H9 (cell line): ENCODE measurements around the gene TRIO. TPM values are rescaled to one million over a fixed set of nuclear protein-coding genes. Genes with fewer than 3 reads are reported as not detected.

ENCODE experiments used
- DNase-seq: peaks from one replicate; pipeline ENCODE4 v3.0.0-alpha.2; 2017
- H2AFZ ChIP-seq: one replicate; pipeline ENCODE4 v1.6.1; 2013; ENCODE audit warnings: mild to moderate bottlenecking, low read length, control low read depth, moderate library complexity
- H2AK5ac ChIP-seq: 2 replicates; pipeline ENCODE4 v1.6.1; 2013; ENCODE audit warnings: low read length, control low read depth, mixed read lengths; ENCODE audit not compliant: insufficient read length
- H2BK120ac ChIP-seq: one replicate; pipeline ENCODE4 v1.6.1; 2013; ENCODE audit warnings: low read depth, mild to moderate bottlenecking, low read length, control low read depth, inconsistent platforms; ENCODE audit not compliant: poor library complexity, severe bottlenecking
- H2BK12ac ChIP-seq: 2 replicates; pipeline ENCODE4 v1.6.1; 2013; ENCODE audit warnings: low read length, control low read depth, mixed read lengths, low read depth; ENCODE audit not compliant: insufficient read length
- H2BK15ac ChIP-seq: 2 replicates; pipeline ENCODE4 v1.6.1; 2013; ENCODE audit warnings: low read depth, low read length, control low read depth
- H2BK20ac ChIP-seq: one replicate; pipeline ENCODE4 v1.6.1; 2013; ENCODE audit warnings: low read depth, mild to moderate bottlenecking, low read length, control low read depth, inconsistent platforms; ENCODE audit not compliant: poor library complexity, severe bottlenecking
- H2BK5ac ChIP-seq: 2 replicates; pipeline ENCODE4 v1.6.1; 2013; ENCODE audit warnings: low read length, control low read depth, mixed read lengths; ENCODE audit not compliant: insufficient read length
- H3K14ac ChIP-seq: 2 replicates; pipeline ENCODE4 v1.6.1; 2013; ENCODE audit warnings: low read length, control low read depth; ENCODE audit not compliant: insufficient read depth
- H3K18ac ChIP-seq: 2 replicates; pipeline ENCODE4 v1.6.1; 2013; ENCODE audit warnings: low read depth, mild to moderate bottlenecking, mixed read lengths, low read length, control low read depth; ENCODE audit not compliant: insufficient read length
- H3K23ac ChIP-seq: 2 replicates; pipeline ENCODE4 v1.6.1; 2013; ENCODE audit warnings: low read length, control low read depth, mixed read lengths, low read depth; ENCODE audit not compliant: insufficient read length
- H3K23me2 ChIP-seq: 2 replicates; pipeline ENCODE4 v1.6.1; 2013; ENCODE audit warnings: low read depth, mild to moderate bottlenecking, mixed read lengths, low read length, control low read depth; ENCODE audit not compliant: insufficient read length, poor library complexity, severe bottlenecking
- H3K27ac ChIP-seq: 2 replicates; pipeline ENCODE4 v1.5.1; 2013; ENCODE audit warnings: low read length, control low read depth, mixed read lengths, low read depth; ENCODE audit not compliant: insufficient read length
- H3K27me3 ChIP-seq: 2 replicates; pipeline ENCODE4 v1.6.1; 2013; ENCODE audit warnings: low read length, control low read depth, inconsistent platforms; ENCODE audit not compliant: insufficient read depth
- H3K4ac ChIP-seq: 2 replicates; pipeline ENCODE4 v1.6.1; 2013; ENCODE audit warnings: low read depth, mild to moderate bottlenecking, control low read depth, inconsistent platforms, low read length, moderate library complexity
- H3K4me1 ChIP-seq: 2 replicates; pipeline ENCODE4 v1.6.1; 2013; ENCODE audit warnings: low read length, control low read depth, inconsistent platforms; ENCODE audit not compliant: insufficient read depth
- H3K4me2 ChIP-seq: 2 replicates; pipeline ENCODE4 v1.6.1; 2013; ENCODE audit warnings: low read length, control low read depth, mixed read lengths; ENCODE audit not compliant: insufficient read length, insufficient read depth
- H3K56ac ChIP-seq: 2 replicates; pipeline ENCODE4 v1.6.1; 2013; ENCODE audit warnings: low read depth, mild to moderate bottlenecking, mixed read lengths, low read length, control low read depth; ENCODE audit not compliant: insufficient read length
- H3K79me1 ChIP-seq: 2 replicates; pipeline ENCODE4 v1.6.1; 2013; ENCODE audit warnings: low read depth, mild to moderate bottlenecking, moderate library complexity, low read length, control low read depth, inconsistent platforms; ENCODE audit not compliant: insufficient read depth, poor library complexity, severe bottlenecking
- H3K79me2 ChIP-seq: 2 replicates; pipeline ENCODE4 v1.6.1; 2013; ENCODE audit warnings: low read length, control low read depth, inconsistent platforms; ENCODE audit not compliant: insufficient read depth
- H3K9ac ChIP-seq: 2 replicates; pipeline ENCODE4 v1.6.1; 2013; ENCODE audit warnings: low read length, control low read depth, mixed read lengths; ENCODE audit not compliant: insufficient read length; ENCODE audit errors: extremely low read depth
- H3K9me3 ChIP-seq: one replicate; pipeline ENCODE4 v1.6.1; 2013; ENCODE audit warnings: low read depth, low read length, inconsistent platforms; ENCODE audit not compliant: control insufficient read depth
- H3T11ph ChIP-seq: one replicate; pipeline ENCODE4 v1.6.1; 2013; ENCODE audit warnings: mild to moderate bottlenecking, low read length, control low read depth, inconsistent platforms
- H4K20me1 ChIP-seq: one replicate; pipeline ENCODE4 v1.6.1; 2013; ENCODE audit not compliant: control insufficient read depth, insufficient read length, insufficient read depth
- H4K5ac ChIP-seq: 2 replicates; pipeline ENCODE4 v1.6.1; 2013; ENCODE audit warnings: low read depth, mild to moderate bottlenecking, mixed read lengths, low read length, control low read depth; ENCODE audit not compliant: insufficient read length
- H4K8ac ChIP-seq: replicated peaks from 2 replicates; pipeline ENCODE4 v1.6.1; 2013; ENCODE audit warnings: low read length, control low read depth, mixed read lengths, low read depth; ENCODE audit not compliant: insufficient read length
- H4K91ac ChIP-seq: 2 replicates; pipeline ENCODE4 v1.6.1; 2013; ENCODE audit warnings: low read depth, mild to moderate bottlenecking, moderate library complexity, mixed read lengths, low read length, control low read depth; ENCODE audit not compliant: insufficient read length
- H3K27ac Mint-ChIP-seq, 3 experiments: 2 replicates in 2 of 3; 3 replicates in 1 of 3; pipeline ENCODE4 v1.8.0; 2020 to 2021; ENCODE audit warnings: mixed read lengths in 3 of 3, mild to moderate bottlenecking in 1 of 3, moderate library complexity in 1 of 3
- H3K27me3 Mint-ChIP-seq: 2 replicates; pipeline ENCODE4 v1.8.0; 2021; ENCODE audit warnings: low read depth, mild to moderate bottlenecking, moderate library complexity, mixed read lengths
- H3K36me3 Mint-ChIP-seq, 3 experiments: 2 replicates in 2 of 3; 3 replicates in 1 of 3; pipeline ENCODE4 v1.8.0; 2020 to 2021; ENCODE audit warnings: low read depth in 3 of 3, mixed read lengths in 3 of 3; ENCODE audit not compliant: insufficient read depth in 1 of 3
- H3K4me1 Mint-ChIP-seq, 2 experiments: 2 replicates each; pipeline ENCODE4 v1.8.0; 2020; ENCODE audit warnings: mixed read lengths in 2 of 2
- H3K4me3 Mint-ChIP-seq, 2 experiments: 2 replicates in 1 of 2; 3 replicates in 1 of 2; pipeline ENCODE4 v1.8.0; 2020 to 2021; ENCODE audit warnings: mild to moderate bottlenecking in 2 of 2, mixed read lengths in 2 of 2, moderate library complexity in 1 of 2
- H3K9me3 Mint-ChIP-seq, 2 experiments: 2 replicates in 1 of 2; 3 replicates in 1 of 2; pipeline ENCODE4 v1.8.0; 2020; ENCODE audit warnings: mild to moderate bottlenecking in 2 of 2, mixed read lengths in 2 of 2, moderate library complexity in 1 of 2
- CTCF ChIP-seq: fragments of 200-600 bp; sonication (generic); conservative IDR thresholded peaks from 3 replicates; pipeline ENCODE4 v1.8.0; 2021; ENCODE audit warnings: antibody characterized with exemption, mild to moderate bottlenecking
- WGBS: extraction: QIAGEN DNeasy Blood & Tissue Kit; methylation state at CpG from one replicate; pipeline ENCODE4 v1.1.7; 2013; ENCODE audit warnings: missing lambda C conversion rate, low lambda C conversion rate, mixed read lengths; ENCODE audit not compliant: insufficient read length; ENCODE audit errors: extremely low coverage; 5-methylcytosine and 5-hydroxymethylcytosine counted together
- total RNA-seq: library from RNA; stranded (reverse); gene quantifications from 2 replicates; pipeline ENCODE4 v1.2.1, GENCODE V29; 2021

TRIO gene
- total RNA-seq, 1 experiment from 2014 or later = 87.8 TPM

GRCh38 chr5:14236757-14237156 is 93.6 kb downstream of the TRIO start:
- H3K23me2 ChIP-seq = no peaks in the 10 kb centered on the region
- no peak overlapping the region for H3K18ac ChIP-seq
- peaks cover 15% of the 10 kb centered on the region for H3K4me1 ChIP-seq
- H4K20me1 ChIP-seq = no peaks in the 10 kb centered on the region
- H3K27me3 ChIP-seq = no peaks in the 10 kb centered on the region
- H3K14ac ChIP-seq = no peak overlapping the region
- H3T11ph ChIP-seq = no peak overlapping the region
- H3K4ac ChIP-seq = no peak overlapping the region
- H3K9ac ChIP-seq = no peak overlapping the region
- H3K4me3 Mint-ChIP-seq = no peak overlapping the region
- H3K9me3 ChIP-seq = no peaks in the 10 kb centered on the region
- H3K27ac Mint-ChIP-seq = peak overlapping the region; percentile 27 to 94 (median 32); a peak in 5 of 7 replicates
- no peak overlapping the region for H2BK5ac ChIP-seq
- TF ChIP-seq CTCF = no peak
- H3K4me1 Mint-ChIP-seq = peaks cover 58 to 62% of the 10 kb centered on the region in 2 experiments
- H2AK5ac ChIP-seq = no peak overlapping the region
- H2BK15ac ChIP-seq = no peak overlapping the region
- H3K9me3 Mint-ChIP-seq = no peaks in the 10 kb centered on the region
- H2AFZ ChIP-seq = no peak overlapping the region
- no peak overlapping the region for H4K8ac ChIP-seq
- no peaks in the 10 kb centered on the region for H3K36me3 Mint-ChIP-seq
- no peak for DNase-seq
- no peak overlapping the region for H2BK12ac ChIP-seq
- peaks cover 9% of the 10 kb centered on the region for H3K79me1 ChIP-seq
- no CpG with 5 or more reads among the region's 3 CpGs for WGBS
- no peak overlapping the region for H3K27ac ChIP-seq
- no peaks in the 10 kb centered on the region for H3K27me3 Mint-ChIP-seq
- no peak overlapping the region for H2BK120ac ChIP-seq
- no peak overlapping the region for H4K5ac ChIP-seq
- no peak overlapping the region for H3K23ac ChIP-seq
- H4K91ac ChIP-seq = no peak overlapping the region
- H3K56ac ChIP-seq = no peak overlapping the region
- H2BK20ac ChIP-seq = no peak overlapping the region
- H3K4me2 ChIP-seq = no peak overlapping the region
- peaks cover 28% of the 10 kb centered on the region; the same call in 1 of the 2 replicates for H3K79me2 ChIP-seq
